Measurements from ENCODE around the gene TAF1B.

- TF ChIP-seq CTCF (conservative IDR thresholded peaks at IDR 0.05 in 1 of 2, IDR thresholded peaks at IDR 0.05 in 1 of 2; ENCODE audit: low read depth in 1 of 2, low read length in 2 of 2) (no peak), EZH2 (IDR thresholded peaks at IDR 0.05; ENCODE audit: low read length, missing control alignments) (no peak)
Measured at GRCh38 chr2:9858730-9859068, 15.4 kb downstream of the TAF1B start.
